ENCODE results near the gene XPR1. TPM values are rescaled to one million over a fixed set of nuclear protein-coding genes. Genes with fewer than 3 reads are reported as not detected.

Gene XPR1
- total RNA-seq, 3 donors from 2014 or later (not counting 1 experiment from before 2014, with no cell fraction given): 14.8 to 18.2 (median 16.7) TPM

- H3K4me1 ChIP-seq (ENCODE audit: control insufficient read depth, insufficient read depth, low read length): no peaks in the 10 kb centered on the region
- H3K9me3 ChIP-seq (ENCODE audit: control insufficient read depth, insufficient read depth, low read length): no peaks in the 10 kb centered on the region
- ATAC-seq (no peak), DNase-seq (no peak)
- H3K4me1 Mint-ChIP-seq: no peaks in the 10 kb centered on the region
- H3K27ac Mint-ChIP-seq: no peak overlapping the region
- peaks cover 4% of the 10 kb centered on the region for H3K36me3 ChIP-seq (ENCODE audit: control insufficient read depth, insufficient read depth, low read length)
- H3K4me3 Mint-ChIP-seq: no peak overlapping the region
- no peak for TF ChIP-seq CTCF (IDR thresholded peaks at IDR 0.05)
- 100% methylated on average over 1 of the region's 3 CpGs for WGBS (ENCODE audit: insufficient coverage)
- H3K27me3 ChIP-seq (ENCODE audit: control insufficient read depth, insufficient read depth, low read length): no peaks in the 10 kb centered on the region
- intact Hi-C loops (cut with micrococcal nuclease): no loop called here
- H3K4me3 ChIP-seq (ENCODE audit: low read length): no peak overlapping the region
- H3K36me3 Mint-ChIP-seq: peaks cover 5% of the 10 kb centered on the region
- no peaks in the 10 kb centered on the region for H3K27me3 Mint-ChIP-seq (ENCODE audit: low read depth in 2 of 2)
- H3K27ac ChIP-seq (ENCODE audit: low read length): no peak overlapping the region
- H3K9me3 Mint-ChIP-seq: peaks cover 0 to 3% of the 10 kb centered on the region in 2 donors
Observed at GRCh38 chr1:180841415-180841814, 209.6 kb downstream of the XPR1 start.

- Histone ChIP-seq H3K27me3 (ENCODE audit: control insufficient read depth, insufficient read depth, low read length) (no peaks in the 10 kb centered on the region), H3K27ac (ENCODE audit: low read length) (no peak overlapping the region), H3K4me1 (ENCODE audit: control insufficient read depth, insufficient read depth, low read length) (no peaks in the 10 kb centered on the region), H3K4me3 (ENCODE audit: low read length) (no peak overlapping the region), H3K36me3 (ENCODE audit: control insufficient read depth, insufficient read depth, low read length) (no peaks in the 10 kb centered on the region), H3K9me3 (ENCODE audit: control insufficient read depth, insufficient read depth, low read length) (no peaks in the 10 kb centered on the region)
- Mint-ChIP-seq H3K4me1 (no peaks in the 10 kb centered on the region), H3K4me3 (no peak overlapping the region), H3K36me3 (peaks cover 5% of the 10 kb centered on the region), H3K27me3 (ENCODE audit: low read depth in 2 of 2) (no peaks in the 10 kb centered on the region), H3K9me3 (peaks cover 0 to 3% of the 10 kb centered on the region in 2 donors), H3K27ac (no peak overlapping the region)
- TF ChIP-seq CTCF (IDR thresholded peaks at IDR 0.05): no peak
- 100% methylated on average over 1 of the region's 1 CpG for WGBS (ENCODE audit: insufficient coverage)
- DNase-seq (no peak), ATAC-seq (no peak)
- intact Hi-C loops (cut with micrococcal nuclease): no loop called here
Observed at GRCh38 chr1:180842052-180842451, 210.2 kb downstream of the XPR1 start.

- TF ChIP-seq CTCF (IDR thresholded peaks at IDR 0.05): no peak
- Histone ChIP-seq H3K36me3 (ENCODE audit: control insufficient read depth, insufficient read depth, low read length) (no peaks in the 10 kb centered on the region), H3K27ac (ENCODE audit: low read length) (no peak overlapping the region), H3K9me3 (ENCODE audit: control insufficient read depth, insufficient read depth, low read length) (no peaks in the 10 kb centered on the region), H3K4me3 (ENCODE audit: low read length) (no peak overlapping the region), H3K4me1 (ENCODE audit: control insufficient read depth, insufficient read depth, low read length) (no peaks in the 10 kb centered on the region), H3K27me3 (ENCODE audit: control insufficient read depth, insufficient read depth, low read length) (no peaks in the 10 kb centered on the region)
- Mint-ChIP-seq H3K27ac (no peak overlapping the region), H3K36me3 (peaks cover 5% of the 10 kb centered on the region), H3K4me3 (no peak overlapping the region), H3K27me3 (ENCODE audit: low read depth in 2 of 2) (no peaks in the 10 kb centered on the region), H3K9me3 (peaks cover 0 to 3% of the 10 kb centered on the region in 2 donors), H3K4me1 (no peaks in the 10 kb centered on the region)
- 95% methylated on average over 5 of the region's 5 CpGs for whole genome bisulfite sequencing (ENCODE audit: insufficient coverage)
- no peak for DNase-seq
- ATAC-seq: no peak
- intact Hi-C loops (cut with micrococcal nuclease): no loop called here
Observed at GRCh38 chr1:180842491-180843275, 210.9 kb downstream of the XPR1 start.

- Histone ChIP-seq H3K4me1 (ENCODE audit: control insufficient read depth, insufficient read depth, low read length) (no peaks in the 10 kb centered on the region), H3K4me3 (ENCODE audit: low read length) (no peak overlapping the region), H3K36me3 (ENCODE audit: control insufficient read depth, insufficient read depth, low read length) (no peaks in the 10 kb centered on the region), H3K9me3 (ENCODE audit: control insufficient read depth, insufficient read depth, low read length) (no peaks in the 10 kb centered on the region), H3K27me3 (ENCODE audit: control insufficient read depth, insufficient read depth, low read length) (no peaks in the 10 kb centered on the region), H3K27ac (ENCODE audit: low read length) (no peak overlapping the region)
- TF ChIP-seq CTCF (IDR thresholded peaks at IDR 0.05): no peak
- no peak for ATAC-seq
- no peaks in the 10 kb centered on the region for H3K27me3 Mint-ChIP-seq (ENCODE audit: low read depth in 2 of 2)
- H3K9me3 Mint-ChIP-seq: no peaks in the 10 kb centered on the region
- intact Hi-C loops (cut with micrococcal nuclease): no loop called here
- 90% methylated on average over 1 of the region's 1 CpG for WGBS (ENCODE audit: insufficient coverage)
- H3K36me3 Mint-ChIP-seq: no peaks in the 10 kb centered on the region
- H3K4me1 Mint-ChIP-seq: no peaks in the 10 kb centered on the region
- no peak overlapping the region for H3K4me3 Mint-ChIP-seq
- H3K27ac Mint-ChIP-seq: no peak overlapping the region
- no peak for DNase-seq
Observed at GRCh38 chr1:180845352-180845751, 213.5 kb downstream of the XPR1 start.

All from natural killer cell (primary cell).